ENCODE measurements around the gene SF3B1. TPM values are rescaled to one million over a fixed set of nuclear protein-coding genes. Genes with fewer than 3 reads are reported as not detected.
"Not testable (repeated sequence)": the region's sequence is repeated elsewhere in the genome, so short reads cannot be mapped to it uniquely, and the experiment has no call there.

Gene SF3B1
- total RNA-seq (100 to 1,000 TPM; 281 to 287 TPM), polyA plus RNA-seq (153 TPM)

- Histone ChIP-seq H3K27me3 (ENCODE audit: insufficient read depth, low read length, poor library complexity, severe bottlenecking) (no peaks in the 10 kb centered on the region), H3K36me3 (ENCODE audit: insufficient read depth, low read length) (no peaks in the 10 kb centered on the region), H3K4me1 (ENCODE audit: insufficient read depth, low read length) (peaks cover 46% of the 10 kb centered on the region), H3K9me3 (ENCODE audit: low read length) (no peaks in the 10 kb centered on the region), H3K4me3 (ENCODE audit: low read length) (peak within 1 kb of the TSS; percentile 95), H3K27ac (ENCODE audit: low read depth, low read length) (peak within 1 kb of the TSS; percentile 99)
- ChIA-PET CTCF (interaction anchor here (0.9 to 4.0 kb wide), 5 partner anchors 10 to 66 kb away, joined by 3 to 30 read pairs (median 4); partner anchors contain the start of genes COQ10B and HSPE1), POLR2A (interaction anchor here (0.6 to 5.5 kb wide), 15 partner anchors 10 to 635 kb away, joined by 3 to 97 read pairs (median 5); partner anchors contain the start of genes ANKRD44, COQ10B, GTF3C3 and HSPD1)
- Mint-ChIP-seq H3K4me1 (peaks cover 55 to 60% (median 58%) of the 10 kb centered on the region in 3 donors), H3K9me3 (no peaks in the 10 kb centered on the region), H3K27ac (peak within 1 kb of the TSS; percentile 98 to 100 (median 100)), H3K36me3 (peaks cover 0 to 33% (median 0%) of the 10 kb centered on the region in 3 donors), H3K27me3 (no peaks in the 10 kb centered on the region), H3K4me3 (peak within 1 kb of the TSS; percentile 95 to 100 (median 100))
- DNase-seq = peak; percentile 99 to 100 (median 99)
Measured at GRCh38 chr2:197434541-197435513, at the start of gene SF3B1. SF3B1 (minus strand) TSS chr2:197435028; CDS start chr2:197434999, 29 bp downstream.

- not testable (repeated sequence) for H3K4me3 Mint-ChIP-seq; H3K27me3 Mint-ChIP-seq; H3K4me1 ChIP-seq (ENCODE audit: insufficient read depth, low read length); H3K27me3 ChIP-seq (ENCODE audit: insufficient read depth, low read length, poor library complexity, severe bottlenecking); H3K9me3 ChIP-seq (ENCODE audit: low read length); H3K4me3 ChIP-seq (ENCODE audit: low read length); H3K27ac ChIP-seq (ENCODE audit: low read depth, low read length); DNase-seq; H3K4me1 Mint-ChIP-seq
- ChIA-PET POLR2A (interaction anchor here (0.6 to 1.3 kb wide), 4 partner anchors 14 to 409 kb away, joined by 4 to 12 read pairs (median 4); partner anchors contain the start of gene HSPD1), CTCF (interaction anchor here (0.7 to 1.5 kb wide), 2 partner anchors 8 to 31 kb away, joined by 3 to 5 read pairs; partner anchors contain the start of gene COQ10B)
- peak overlapping the region in 1 of 8 donors; percentile 74 for H3K27ac Mint-ChIP-seq
- H3K9me3 Mint-ChIP-seq = peaks cover 0 to 16% (median 8%) of the 10 kb centered on the region in 5 donors
- peaks cover 22 to 73% (median 42%) of the 10 kb centered on the region in 3 donors for H3K36me3 Mint-ChIP-seq
- H3K36me3 ChIP-seq (ENCODE audit: insufficient read depth, low read length) = peaks cover 18% of the 10 kb centered on the region
Measured at GRCh38 chr2:197484248-197484647, 49.4 kb upstream of the SF3B1 start.

- Histone ChIP-seq H3K4me1 (ENCODE audit: insufficient read depth, low read length) (no peaks in the 10 kb centered on the region), H3K4me3 (ENCODE audit: low read length) (no peak overlapping the region), H3K27me3 (ENCODE audit: insufficient read depth, low read length, poor library complexity, severe bottlenecking) (no peaks in the 10 kb centered on the region), H3K27ac (ENCODE audit: low read depth, low read length) (no peak overlapping the region), H3K9me3 (ENCODE audit: low read length) (no peaks in the 10 kb centered on the region), H3K36me3 (ENCODE audit: insufficient read depth, low read length) (peaks cover 24% of the 10 kb centered on the region)
- DNase-seq = no peak
- Mint-ChIP-seq H3K36me3 (peaks cover 22 to 65% (median 46%) of the 10 kb centered on the region in 3 donors), H3K27ac (peak overlapping the region in 3 of 8 donors; percentile 3 to 71 (median 30)), H3K9me3 (peaks cover 0 to 16% (median 8%) of the 10 kb centered on the region in 5 donors), H3K4me1 (peaks cover 0 to 2% (median 0%) of the 10 kb centered on the region in 3 donors), H3K27me3 (no peaks in the 10 kb centered on the region), H3K4me3 (peak overlapping the region in 1 of 7 donors; percentile 58)
- POLR2A ChIA-PET = no interaction called here
- CTCF ChIA-PET = no interaction called here
Measured at GRCh38 chr2:197480165-197481036, 45.6 kb upstream of the SF3B1 start.

GRCh38 chr2:197477797-197478196 is 43.0 kb upstream of the SF3B1 start:
- no peak overlapping the region for H3K27ac ChIP-seq (ENCODE audit: low read depth, low read length)
- H3K36me3 ChIP-seq (ENCODE audit: insufficient read depth, low read length) = peaks cover 41% of the 10 kb centered on the region
- DNase-seq = no peak
- H3K4me3 ChIP-seq (ENCODE audit: low read length) = no peak overlapping the region
- Mint-ChIP-seq H3K9me3 (no peaks in the 10 kb centered on the region), H3K4me3 (no peak overlapping the region), H3K4me1 (peaks cover 0 to 2% (median under 1%) of the 10 kb centered on the region in 3 donors), H3K27ac (peak overlapping the region in 3 of 8 donors; percentile 38 to 91 (median 52)), H3K27me3 (no peaks in the 10 kb centered on the region), H3K36me3 (peaks cover 26 to 72% (median 31%) of the 10 kb centered on the region in 3 donors)
- ChIA-PET POLR2A (no interaction called here), CTCF (no interaction called here)
- no peaks in the 10 kb centered on the region for H3K27me3 ChIP-seq (ENCODE audit: insufficient read depth, low read length, poor library complexity, severe bottlenecking)
- H3K9me3 ChIP-seq (ENCODE audit: low read length) = no peaks in the 10 kb centered on the region
- H3K4me1 ChIP-seq (ENCODE audit: insufficient read depth, low read length) = no peaks in the 10 kb centered on the region

- no peaks in the 10 kb centered on the region for H3K9me3 Mint-ChIP-seq
- no peaks in the 10 kb centered on the region for H3K4me1 ChIP-seq (ENCODE audit: insufficient read depth, low read length)
- H3K9me3 ChIP-seq (ENCODE audit: low read length) = no peaks in the 10 kb centered on the region
- H3K27ac Mint-ChIP-seq = peak overlapping the region in 2 of 8 donors; percentile 43 to 79
- H3K4me3 ChIP-seq (ENCODE audit: low read length) = no peak overlapping the region
- ChIA-PET CTCF (no interaction called here), POLR2A (no interaction called here)
- H3K4me3 Mint-ChIP-seq = no peak overlapping the region
- peaks cover 47% of the 10 kb centered on the region for H3K36me3 ChIP-seq (ENCODE audit: insufficient read depth, low read length)
- peaks cover 1 to 5% (median 4%) of the 10 kb centered on the region in 3 donors for H3K4me1 Mint-ChIP-seq
- peaks cover 0 to 83% (median 13%) of the 10 kb centered on the region in 3 donors for H3K36me3 Mint-ChIP-seq
- H3K27me3 ChIP-seq (ENCODE audit: insufficient read depth, low read length, poor library complexity, severe bottlenecking) = no peaks in the 10 kb centered on the region
- no peaks in the 10 kb centered on the region for H3K27me3 Mint-ChIP-seq
- H3K27ac ChIP-seq (ENCODE audit: low read depth, low read length) = no peak overlapping the region
- no peak for DNase-seq
Measured at GRCh38 chr2:197472166-197472565, 37.3 kb upstream of the SF3B1 start.

- Mint-ChIP-seq H3K4me3 (no peak overlapping the region), H3K27ac (peak overlapping the region in 2 of 8 donors; percentile 37 to 58), H3K27me3 (no peaks in the 10 kb centered on the region), H3K36me3 (peaks cover 6 to 76% (median 18%) of the 10 kb centered on the region in 3 donors), H3K9me3 (no peaks in the 10 kb centered on the region), H3K4me1 (peaks cover 15 to 32% (median 23%) of the 10 kb centered on the region in 3 donors)
- Histone ChIP-seq H3K27ac (ENCODE audit: low read depth, low read length) (no peak overlapping the region), H3K4me3 (ENCODE audit: low read length) (no peak overlapping the region), H3K4me1 (ENCODE audit: insufficient read depth, low read length) (peaks cover 10% of the 10 kb centered on the region), H3K9me3 (ENCODE audit: low read length) (no peaks in the 10 kb centered on the region), H3K27me3 (ENCODE audit: insufficient read depth, low read length, poor library complexity, severe bottlenecking) (no peaks in the 10 kb centered on the region), H3K36me3 (ENCODE audit: insufficient read depth, low read length) (peaks cover 35% of the 10 kb centered on the region)
- no peak for DNase-seq
- POLR2A ChIA-PET = interaction anchor here (0.6 to 0.8 kb wide), 2 partner anchors 11 to 25 kb away, joined by 3 read pairs; no protein-coding TSS in a partner anchor
- CTCF ChIA-PET = no interaction called here
Measured at GRCh38 chr2:197464175-197464574, 29.3 kb upstream of the SF3B1 start.

- Mint-ChIP-seq H3K4me3 (no peak overlapping the region), H3K36me3 (peaks cover 2 to 65% (median 12%) of the 10 kb centered on the region in 3 donors), H3K27me3 (no peaks in the 10 kb centered on the region), H3K27ac (peak overlapping the region in 5 of 8 donors; percentile 8 to 77 (median 50)), H3K9me3 (no peaks in the 10 kb centered on the region), H3K4me1 (peaks cover 29 to 50% (median 43%) of the 10 kb centered on the region in 3 donors)
- H3K4me1 ChIP-seq (ENCODE audit: insufficient read depth, low read length) = peaks cover 17% of the 10 kb centered on the region
- no peaks in the 10 kb centered on the region for H3K9me3 ChIP-seq (ENCODE audit: low read length)
- H3K36me3 ChIP-seq (ENCODE audit: insufficient read depth, low read length) = peaks cover 26% of the 10 kb centered on the region
- ChIA-PET CTCF (no interaction called here), POLR2A (no interaction called here)
- no peak overlapping the region for H3K27ac ChIP-seq (ENCODE audit: low read depth, low read length)
- H3K4me3 ChIP-seq (ENCODE audit: low read length) = no peak overlapping the region
- no peak for DNase-seq
- no peaks in the 10 kb centered on the region for H3K27me3 ChIP-seq (ENCODE audit: insufficient read depth, low read length, poor library complexity, severe bottlenecking)
Measured at GRCh38 chr2:197461057-197461456, 26.2 kb upstream of the SF3B1 start.
